Measurements from ENCODE around the gene TYK2. TPM values are rescaled to one million over a fixed set of nuclear protein-coding genes. Genes with fewer than 3 reads are reported as not detected.
A peak's percentile ranks its signal among the peaks of the same experiment; 100 is the strongest.

TYK2 gene
- total and polyA plus RNA-seq, 2 of the 13 experiments (the other 11 are each of a cell fraction or from before 2014, with no cell fraction given) = 38.8 to 60.1 TPM

- TF ChIP-seq ZBTB10 (CRISPR knock-in tag; IDR thresholded peaks at IDR 0.05; ENCODE audit: borderline replicate concordance) (no peak), DMTF1 (CRISPR knock-in tag; IDR thresholded peaks at IDR 0.05) (no peak), HOXA9 (CRISPR knock-in tag; IDR thresholded peaks at IDR 0.05; ENCODE audit: borderline replicate concordance) (0 out of 2 replicates have a peak, but pooled peaks have one; percentile 63), ZBTB8A (CRISPR knock-in tag; IDR thresholded peaks at IDR 0.05; ENCODE audit: borderline replicate concordance, low read depth) (0 out of 2 replicates have a peak, but pooled peaks have one; percentile 17), ZNF788 (CRISPR knock-in tag; IDR thresholded peaks at IDR 0.05; ENCODE audit: borderline replicate concordance) (peak; percentile 69; the same call in 1 of the 2 replicates), ZHX2 (IDR thresholded peaks at IDR 0.05; ENCODE audit: low read depth) (no peak), ZHX2 (CRISPR knock-in tag; IDR thresholded peaks at IDR 0.05; ENCODE audit: borderline replicate concordance) (no peak), RFX3 (CRISPR knock-in tag; IDR thresholded peaks at IDR 0.05) (no peak), HNF4A (CRISPR knock-in tag; IDR thresholded peaks at IDR 0.05) (no peak), THYN1 (CRISPR knock-in tag; IDR thresholded peaks at IDR 0.05; ENCODE audit: borderline replicate concordance, low read depth) (no peak), ZNF577 (CRISPR knock-in tag; IDR thresholded peaks at IDR 0.05; ENCODE audit: borderline replicate concordance, low read depth) (no peak), KAT7 (CRISPR knock-in tag; IDR thresholded peaks at IDR 0.05; ENCODE audit: borderline replicate concordance) (peak; percentile 80; the same call in 1 of the 2 replicates)
These were observed 64.8 kb downstream of the TYK2 start, which contains the start of gene FDX2 (continued) for GRCh38 chr19:10315335-10316214.
